GM19025 (cell line): ENCODE results near the gene FBXW12.

Experiments used
- ATAC-seq: cut with Tn5 transposase; IDR thresholded peaks from one replicate; pipeline ENCODE4 v1.9.1; 2021; ENCODE audit warnings: mild to moderate bottlenecking, low read depth, moderate library complexity; ENCODE audit not compliant: unreplicated experiment

Gene FBXW12

GRCh38 chr3:48432411-48433371, 60.7 kb downstream of the FBXW12 start:
- ATAC-seq: no peak

- ATAC-seq: no peak
These were observed 61.6 kb downstream of the FBXW12 start for GRCh38 chr3:48433472-48434118.

GRCh38 chr3:48434591-48435222, 62.7 kb downstream of the FBXW12 start:
- ATAC-seq: no peak

- ATAC-seq: no peak
These were observed 63.2 kb downstream of the FBXW12 start for GRCh38 chr3:48435223-48435595.

GRCh38 chr3:48435774-48436476, 63.9 kb downstream of the FBXW12 start:
- ATAC-seq: no peak

- no peak for ATAC-seq
These were observed 64.4 kb downstream of the FBXW12 start for GRCh38 chr3:48436477-48436787.

GRCh38 chr3:48436855-48437254, 64.8 kb downstream of the FBXW12 start:
- ATAC-seq: no peak

GRCh38 chr3:48437812-48438211, 65.8 kb downstream of the FBXW12 start:
- ATAC-seq: no peak

GRCh38 chr3:48439820-48440589, 68.0 kb downstream of the FBXW12 start, which contains the start of the genes CCDC51 and TMA7:
TSS of gene CCDC51 (minus strand) at chr3:48440119. CDS start at chr3:48435128, 4,991 bp downstream.
TSS of gene TMA7 (plus strand) at chr3:48440257. CDS start at chr3:48440297, 40 bp downstream.
- peak; percentile 95 for ATAC-seq

- no peak for ATAC-seq
These were observed 68.6 kb downstream of the FBXW12 start for GRCh38 chr3:48440590-48440958.

GRCh38 chr3:48441940-48442339, 69.9 kb downstream of the FBXW12 start:
- no peak for ATAC-seq
